HCT116 (cell line): Measurements from ENCODE around the gene TTC33. TPM values are rescaled to one million over a fixed set of nuclear protein-coding genes. Genes with fewer than 3 reads are reported as not detected.

Experiments
- ATAC-seq: fragments of 200-7000 bp; cut with Tn5 transposase; 2 replicates; pipeline ENCODE4 v1.9.1; 2020; ENCODE audit warnings: mild to moderate bottlenecking, moderate library complexity
- BruUV-seq: library from RNA; stranded (reverse); fragments of 400-500 nt; replicated peaks from 2 replicates; lab custom pipeline; 2021; lab: Mats Ljungman, UMichigan
- CTCF ChIA-PET: fragments of 300-600 bp; sonication (Branson Sonifier 250); formaldehyde crosslinking; loops from one replicate; lab custom pipeline; 2021; ENCODE audit warnings: antibody characterized with exemption; lab: Charles Lee
- POLR2A ChIA-PET: fragments of 300-600, 350-600 bp; sonication (Branson Sonifier 250); formaldehyde crosslinking; loops from one replicate; lab custom pipeline; 2021; ENCODE audit warnings: antibody characterized with exemption; lab: Charles Lee
- RAD21 ChIA-PET, 2 experiments: fragments of 300-600 bp; sonication (Branson Sonifier 250); formaldehyde crosslinking; loops; one replicate each; lab custom pipeline; 2023; ENCODE audit warnings: low total read pairs in 2 of 2; ENCODE audit not compliant: uncharacterized antibody in 2 of 2, unreplicated experiment in 2 of 2, low non-redundant PET in 1 of 2; lab: Charles Lee
- DNase-seq: peaks from one replicate; pipeline ENCODE4 v3.0.0-alpha.2; 2010; ENCODE audit warnings: low read depth, low spot score
- H2AFZ ChIP-seq: fragments of 200-600 bp; shearing (Covaris generic), sonication (generic); 2 replicates; pipeline ENCODE4 v1.6.1; 2017; ENCODE audit warnings: low read depth, mixed run types, mixed read lengths, antibody characterized with exemption, low read length; ENCODE audit not compliant: poor library complexity, severe bottlenecking
- H3K27ac ChIP-seq: 2 replicates; pipeline ENCODE4 v1.5.1; 2012; ENCODE audit warnings: low read depth, low read length
- H3K27me3 ChIP-seq: fragments of 200-600 bp; sonication (generic); 2 replicates; pipeline ENCODE4 v1.6.1; 2016; ENCODE audit warnings: mixed run types, low read length, mixed read lengths; ENCODE audit not compliant: insufficient read depth
- H3K36me3 ChIP-seq, 2 experiments: fragments of 200-500 bp in 1 of 2; fragments of 200-600 bp in 1 of 2; sonication (Bioruptor generic) in 1 of 2; sonication (generic) in 1 of 2; 2 replicates each; pipeline versions ENCODE4 v1.5.1 to v1.6.1; 2014 to 2016; ENCODE audit warnings: low read length in 2 of 2, inconsistent platforms in 1 of 2, mixed read lengths in 1 of 2, mixed run types in 1 of 2; ENCODE audit not compliant: insufficient read depth in 2 of 2, control insufficient read depth in 1 of 2
- H3K4me1 ChIP-seq, 2 experiments: fragments of 200-600 bp in 1 of 2; sonication (generic) in 1 of 2; 2 replicates each; pipeline versions ENCODE4 v1.5.1 to v1.6.1; 2012 to 2017; ENCODE audit warnings: low read length in 2 of 2, inconsistent platforms in 1 of 2, mild to moderate bottlenecking in 1 of 2, mixed read lengths in 1 of 2, mixed run types in 1 of 2, moderate library complexity in 1 of 2; ENCODE audit not compliant: insufficient read depth in 2 of 2, control insufficient read depth in 1 of 2
- H3K4me2 ChIP-seq: fragments of 200-600 bp; sonication (generic); 2 replicates; pipeline ENCODE4 v1.6.1; 2017; ENCODE audit warnings: mixed run types, low read length, mixed read lengths
- H3K4me3 ChIP-seq, 2 experiments: fragments of 200-600 bp in 1 of 2; sonication (generic) in 1 of 2; replicated peaks in 1 of 2; 2 replicates each; pipeline ENCODE4 v1.5.1; 2011 to 2016; ENCODE audit warnings: low read length in 2 of 2, control low read depth in 1 of 2, low read depth in 1 of 2, mild to moderate bottlenecking in 1 of 2, mixed read lengths in 1 of 2, mixed run types in 1 of 2
- H3K79me2 ChIP-seq: fragments of 200-600 bp; sonication (generic); 2 replicates; pipeline ENCODE4 v1.6.1; 2017; ENCODE audit warnings: mild to moderate bottlenecking, mixed run types, low read length, moderate library complexity, mixed read lengths; ENCODE audit not compliant: insufficient read depth
- H3K9ac ChIP-seq: fragments of 200-600 bp; sonication (generic); 2 replicates; pipeline ENCODE4 v1.6.1; 2016; ENCODE audit warnings: low read length, mixed read lengths
- H3K9me2 ChIP-seq: fragments of 200-600 bp; sonication (generic), shearing (Covaris generic); 2 replicates; pipeline ENCODE4 v1.6.1; 2017; ENCODE audit warnings: mixed run types, mild to moderate bottlenecking, moderate library complexity; ENCODE audit not compliant: insufficient read depth
- H3K9me3 ChIP-seq, 2 experiments: fragments of 200-500 bp in 1 of 2; fragments of 200-600 bp in 1 of 2; sonication (Bioruptor generic) in 1 of 2; sonication (generic) in 1 of 2; 2 replicates each; pipeline ENCODE4 v1.6.1; 2014 to 2017; ENCODE audit warnings: low read length in 2 of 2, mixed read lengths in 2 of 2, inconsistent platforms in 1 of 2, low read depth in 1 of 2, mild to moderate bottlenecking in 1 of 2, mixed run types in 1 of 2, moderate library complexity in 1 of 2; ENCODE audit not compliant: control insufficient read depth in 1 of 2, insufficient read depth in 1 of 2
- H4K20me1 ChIP-seq: fragments of 200-600 bp; sonication (generic), shearing (Covaris generic); 2 replicates; pipeline ENCODE4 v1.6.1; 2017; ENCODE audit warnings: mixed run types, mild to moderate bottlenecking, moderate library complexity; ENCODE audit not compliant: insufficient read depth
- ATF3 ChIP-seq: IDR thresholded peaks from 2 replicates; pipeline ENCODE4 v1.6.1; 2012
- CBX3 ChIP-seq: IDR thresholded peaks from 2 replicates; pipeline ENCODE4 v1.6.1; 2012; ENCODE audit warnings: low read depth
- CEBPB ChIP-seq: IDR thresholded peaks from 2 replicates; pipeline ENCODE4 v1.6.1; 2012; ENCODE audit warnings: low read depth
- EGR1 ChIP-seq: IDR thresholded peaks from 2 replicates; pipeline ENCODE4 v1.6.1; 2012; ENCODE audit warnings: low read depth
- ELF1 ChIP-seq: IDR thresholded peaks from 2 replicates; pipeline ENCODE4 v1.6.1; 2012; ENCODE audit warnings: low read depth, borderline replicate concordance
- EZH2 ChIP-seq: fragments of 200-600 bp; sonication (generic); IDR thresholded peaks from 2 replicates; pipeline ENCODE4 v1.6.1; 2017; ENCODE audit warnings: antibody characterized with exemption, mixed run types
- EZH2phosphoT487 ChIP-seq: fragments of 200-600 bp; IDR thresholded peaks from 2 replicates; pipeline ENCODE4 v1.6.1; 2018; ENCODE audit warnings: antibody characterized with exemption, borderline replicate concordance
- JUND ChIP-seq: IDR thresholded peaks from 2 replicates; pipeline ENCODE4 v1.6.1; 2012
- POLR2A ChIP-seq: IDR thresholded peaks from 2 replicates; pipeline ENCODE4 v1.7.0; 2011; ENCODE audit warnings: borderline replicate concordance; ENCODE audit not compliant: insufficient read depth, insufficient read length; ENCODE audit errors: extremely low read depth
- POLR2AphosphoS5 ChIP-seq: IDR thresholded peaks from 2 replicates; pipeline ENCODE4 v1.6.1; 2011; ENCODE audit warnings: mild to moderate bottlenecking, low read depth, low read length, moderate library complexity
- RAD21 ChIP-seq: IDR thresholded peaks from 2 replicates; pipeline ENCODE4 v1.6.1; 2012; ENCODE audit warnings: low read depth, mild to moderate bottlenecking
- REST ChIP-seq: IDR thresholded peaks from 2 replicates; pipeline ENCODE4 v1.6.1; 2012; ENCODE audit warnings: low read depth
- SIN3A ChIP-seq: IDR thresholded peaks from 2 replicates; pipeline ENCODE4 v1.6.1; 2012; ENCODE audit warnings: low read depth
- SP1 ChIP-seq: IDR thresholded peaks from 2 replicates; pipeline ENCODE4 v1.6.1; 2012; ENCODE audit warnings: low read depth
- SRF ChIP-seq: IDR thresholded peaks from 2 replicates; pipeline ENCODE4 v1.6.1; 2012; ENCODE audit warnings: low read depth
- TCF7L2 ChIP-seq: IDR thresholded peaks from 2 replicates; pipeline ENCODE4 v1.7.0; 2011; ENCODE audit warnings: borderline replicate concordance, inconsistent platforms; ENCODE audit not compliant: insufficient read depth, insufficient read length; ENCODE audit errors: extremely low read depth
- ZBTB33 ChIP-seq: IDR thresholded peaks from 2 replicates; pipeline ENCODE4 v1.6.1; 2011; ENCODE audit warnings: mild to moderate bottlenecking, low read length, moderate library complexity; ENCODE audit not compliant: insufficient replicate concordance; ENCODE audit errors: extremely low read depth
- ZNF274 ChIP-seq: fragments of 200-500 bp; sonication (Bioruptor generic); IDR thresholded peaks from 2 replicates; pipeline ENCODE4 v1.6.1; 2014; ENCODE audit warnings: mild to moderate bottlenecking, low read depth, low read length, inconsistent platforms
- intact Hi-C: fragments of 100-400 bp; cut with micrococcal nuclease; formaldehyde crosslinking; loops from 2 replicates; pipeline ENCODE4 v1.10.0; 2022
- total RNA-seq: library from RNA; stranded (reverse); gene quantifications from one replicate; pipeline ENCODE4 v1.2.1, GENCODE V29; 2021; ENCODE audit not compliant: unreplicated experiment
- TF ChIP-seq, protein P1 (sequence below): IDR thresholded peaks from 2 replicates; pipeline ENCODE4 v1.6.1; 2012

TTC33 gene
- total RNA-seq, 1 experiment from 2014 or later = 14.5 TPM

DNA sequence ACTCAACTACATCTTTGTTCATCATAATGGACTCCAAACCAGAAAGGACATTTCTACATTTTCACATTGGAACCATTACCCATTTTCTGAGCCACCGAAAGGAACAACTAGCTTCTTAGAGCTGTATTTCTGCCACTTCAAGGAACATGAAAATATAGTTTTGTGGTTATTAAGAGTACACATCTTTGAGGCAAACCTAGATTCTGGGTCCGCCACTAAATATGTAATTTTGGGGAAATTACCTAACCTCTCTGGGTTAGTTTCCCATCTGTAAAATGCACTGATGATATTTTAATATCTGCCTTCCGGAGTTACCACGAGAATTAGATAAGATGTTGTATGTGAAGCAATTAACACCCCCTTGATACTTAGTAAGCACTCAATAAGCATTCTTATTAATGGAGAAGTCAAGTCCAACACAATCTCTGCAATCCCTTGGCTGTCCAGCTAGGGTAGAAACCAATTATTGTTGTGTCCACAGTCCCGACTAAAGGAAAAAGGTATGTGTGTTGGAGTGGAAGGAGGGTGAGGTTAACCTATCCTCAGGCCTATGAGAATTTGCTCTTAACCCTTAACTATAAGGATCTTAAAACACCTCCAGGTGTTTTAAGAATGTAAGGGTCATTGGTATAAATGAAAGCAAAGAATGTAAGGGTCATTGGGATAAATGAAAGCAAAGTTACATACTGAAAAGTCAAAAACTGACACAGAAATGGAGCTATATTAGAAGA lies 170.1 kb downstream of the TTC33 start:
- RAD21 ChIA-PET = no interaction called here
- Histone ChIP-seq H3K27ac (no peak overlapping the region), H3K4me3 (no peak overlapping the region), H3K9ac (no peak overlapping the region), H2AFZ (no peak overlapping the region), H3K79me2 (no peaks in the 10 kb centered on the region), H3K4me1 (no peaks in the 10 kb centered on the region), H3K36me3 (no peaks in the 10 kb centered on the region), H3K9me3 (no peaks in the 10 kb centered on the region), H3K9me2 (no peaks in the 10 kb centered on the region), H3K27me3 (no peaks in the 10 kb centered on the region), H4K20me1 (no peaks in the 10 kb centered on the region), H3K4me2 (no peak overlapping the region)
- POLR2A ChIA-PET = no interaction called here
- intact Hi-C loops = no loop called here
- no peak for DNase-seq
- TF ChIP-seq CBX3 (no peak), ELF1 (no peak), ZBTB33 (no peak), REST (no peak), EGR1 (no peak), SP1 (no peak), EZH2 (no peak), POLR2AphosphoS5 (no peak), TCF7L2 (no peak), JUND (no peak), ZNF274 (no peak), SIN3A (no peak), EZH2phosphoT487 (no peak), SRF (no peak), POLR2A (no peak), CEBPB (no peak), ATF3 (no peak), RAD21 (no peak)
- TF ChIP-seq, protein P1, sequence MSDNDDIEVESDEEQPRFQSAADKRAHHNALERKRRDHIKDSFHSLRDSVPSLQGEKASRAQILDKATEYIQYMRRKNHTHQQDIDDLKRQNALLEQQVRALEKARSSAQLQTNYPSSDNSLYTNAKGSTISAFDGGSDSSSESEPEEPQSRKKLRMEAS = no peak
- CTCF ChIA-PET = no interaction called here
- BruUV-seq = no TSS peak
- ATAC-seq = no peak
